ENCODE results near the gene KCTD1.

DNA sequence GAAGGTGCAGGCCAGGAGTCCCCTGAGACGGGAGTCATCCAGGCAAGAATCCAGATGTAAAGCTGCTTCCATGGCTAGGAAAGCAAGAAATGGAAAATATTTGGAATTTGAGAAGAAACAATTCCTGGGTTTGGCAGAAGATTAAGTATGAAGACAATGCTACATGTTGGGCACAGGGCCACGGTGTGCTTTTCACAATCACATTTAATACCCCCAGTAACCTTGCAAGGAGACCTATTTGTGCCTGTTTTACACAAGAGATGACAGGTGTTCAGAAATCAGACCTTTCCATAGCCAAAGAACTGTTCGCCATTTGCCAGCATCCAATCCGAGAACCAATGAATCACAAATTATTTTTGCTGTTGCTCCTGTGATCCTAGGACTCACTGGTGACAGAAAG, 50.5 kb downstream of the KCTD1 start:
- no peak for TF ChIP-seq CTCF (conservative IDR thresholded peaks at IDR 0.05; ENCODE audit: low read depth, low read length)
- no peak for TF ChIP-seq EZH2 (IDR thresholded peaks at IDR 0.05; ENCODE audit: borderline replicate concordance, low read depth, low read length, poor library complexity, severe bottlenecking)
